ENCODE results near the gene DUSP8. TPM values are rescaled to one million over a fixed set of nuclear protein-coding genes. Genes with fewer than 3 reads are reported as not detected.
"Not testable (repeated sequence)": the region's sequence is repeated elsewhere in the genome, so short reads cannot be mapped to it uniquely, and the experiment has no call there.

DUSP8 gene
- total RNA-seq, 1 experiment from 2014 or later, result 10.2 TPM

- H2AFZ ChIP-seq (ENCODE audit: low read depth, low read length, poor library complexity, severe bottlenecking); H3K4me2 ChIP-seq (ENCODE audit: low read length); DNase-seq (ENCODE audit: low read depth, low spot score); H3K9ac ChIP-seq (ENCODE audit: low read length); H3K9me3 ChIP-seq (ENCODE audit: control insufficient read depth in 1 of 2, insufficient read depth in 1 of 2, low read depth in 1 of 2, low read length in 2 of 2); H3K79me2 ChIP-seq (ENCODE audit: insufficient read depth, low read length); ATAC-seq; H3K4me3 ChIP-seq (replicated peaks in 1 of 2; ENCODE audit: low read depth in 1 of 2, low read length in 2 of 2); POLR2A ChIA-PET; H3K27me3 ChIP-seq (ENCODE audit: insufficient read depth, low read length); H3K9me2 ChIP-seq (ENCODE audit: insufficient read depth); H4K20me1 ChIP-seq (ENCODE audit: insufficient read depth); BruUV-seq (replicated peaks); H3K36me3 ChIP-seq (ENCODE audit: control insufficient read depth in 1 of 2, insufficient read depth in 2 of 2, low read length in 2 of 2); H3K27ac ChIP-seq (ENCODE audit: low read depth, low read length): not testable (repeated sequence)
- CTCF ChIA-PET, result interaction anchor here (1.5 to 5.2 kb wide), 3 partner anchors 17 to 28 kb away, joined by 5 to 133 read pairs (median 19); no protein-coding TSS in a partner anchor
- RAD21 ChIA-PET (ENCODE audit: low non-redundant PET in 1 of 2, low total read pairs in 2 of 2, uncharacterized antibody in 2 of 2, unreplicated experiment in 2 of 2), result interaction anchor here in 1 of 2 experiments (0.9 kb wide), 1 partner anchor 20 kb away, joined by 3 read pairs; no protein-coding TSS in a partner anchor
- peaks cover 14 to 26% of the 10 kb centered on the region in 2 experiments; a peak in 3 of 4 replicates for H3K4me1 ChIP-seq (ENCODE audit: control insufficient read depth in 1 of 2, insufficient read depth in 2 of 2, low read length in 2 of 2)
- intact Hi-C loops (cut with micrococcal nuclease), result loop anchor here (2.0 kb wide), 1 partner anchor 21 kb away; no protein-coding TSS in a partner anchor
Observed at GRCh38 chr11:1575756-1576155, 3.7 kb upstream of the DUSP8 start.

GRCh38 chr11:1574933-1575242 is 2.8 kb upstream of the DUSP8 start:
- no peak overlapping the region for H3K9ac ChIP-seq (ENCODE audit: low read length)
- CTCF ChIA-PET, result interaction anchor here (0.6 to 5.2 kb wide), 11 partner anchors 10 to 65 kb away, joined by 3 to 133 read pairs (median 6); no protein-coding TSS in a partner anchor

More at GRCh38 chr11:1574933-1575242, 2.8 kb upstream of the DUSP8 start:
- TF ChIP-seq ELF1 (IDR thresholded peaks at IDR 0.05; ENCODE audit: borderline replicate concordance, low read depth) (no peak), CEBPB (IDR thresholded peaks at IDR 0.05; ENCODE audit: low read depth) (no peak), FOSL1 (IDR thresholded peaks at IDR 0.05; ENCODE audit: low read depth) (no peak), POLR2A (IDR thresholded peaks at IDR 0.05; ENCODE audit: borderline replicate concordance, extremely low read depth, insufficient read depth, insufficient read length) (no peak), MAX (IDR thresholded peaks at IDR 0.05) (no peak), SP1 (IDR thresholded peaks at IDR 0.05; ENCODE audit: low read depth) (no peak), SRF (IDR thresholded peaks at IDR 0.05; ENCODE audit: low read depth) (no peak), YY1 (IDR thresholded peaks at IDR 0.05; ENCODE audit: extremely low read depth, insufficient replicate concordance, low read depth, low read length) (no peak), JUND (IDR thresholded peaks at IDR 0.05) (no peak), ZFX (IDR thresholded peaks at IDR 0.05) (no peak), SIN3A (IDR thresholded peaks at IDR 0.05; ENCODE audit: low read depth) (no peak), RAD21 (IDR thresholded peaks at IDR 0.05; ENCODE audit: low read depth) (no peak), EGR1 (IDR thresholded peaks at IDR 0.05; ENCODE audit: low read depth) (no peak), POLR2AphosphoS5 (IDR thresholded peaks at IDR 0.05; ENCODE audit: low read depth, low read length) (no peak), ZNF274 (IDR thresholded peaks at IDR 0.05; ENCODE audit: low read depth, low read length) (no peak)
- TF ChIP-seq, protein P1, sequence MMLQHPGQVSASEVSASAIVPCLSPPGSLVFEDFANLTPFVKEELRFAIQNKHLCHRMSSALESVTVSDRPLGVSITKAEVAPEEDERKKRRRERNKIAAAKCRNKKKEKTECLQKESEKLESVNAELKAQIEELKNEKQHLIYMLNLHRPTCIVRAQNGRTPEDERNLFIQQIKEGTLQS (IDR thresholded peaks at IDR 0.05), result no peak
- TF ChIP-seq, protein P2, sequence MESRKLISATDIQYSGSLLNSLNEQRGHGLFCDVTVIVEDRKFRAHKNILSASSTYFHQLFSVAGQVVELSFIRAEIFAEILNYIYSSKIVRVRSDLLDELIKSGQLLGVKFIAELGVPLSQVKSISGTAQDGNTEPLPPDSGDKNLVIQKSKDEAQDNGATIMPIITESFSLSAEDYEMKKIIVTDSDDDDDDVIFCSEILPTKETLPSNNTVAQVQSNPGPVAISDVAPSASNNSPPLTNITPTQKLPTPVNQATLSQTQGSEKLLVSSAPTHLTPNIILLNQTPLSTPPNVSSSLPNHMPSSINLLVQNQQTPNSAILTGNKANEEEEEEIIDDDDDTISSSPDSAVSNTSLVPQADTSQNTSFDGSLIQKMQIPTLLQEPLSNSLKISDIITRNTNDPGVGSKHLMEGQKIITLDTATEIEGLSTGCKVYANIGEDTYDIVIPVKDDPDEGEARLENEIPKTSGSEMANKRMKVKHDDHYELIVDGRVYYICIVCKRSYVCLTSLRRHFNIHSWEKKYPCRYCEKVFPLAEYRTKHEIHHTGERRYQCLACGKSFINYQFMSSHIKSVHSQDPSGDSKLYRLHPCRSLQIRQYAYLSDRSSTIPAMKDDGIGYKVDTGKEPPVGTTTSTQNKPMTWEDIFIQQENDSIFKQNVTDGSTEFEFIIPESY (IDR thresholded peaks at IDR 0.05; ENCODE audit: extremely low read depth, insufficient replicate concordance, low read length), result no peak
- TF ChIP-seq, protein P3, sequence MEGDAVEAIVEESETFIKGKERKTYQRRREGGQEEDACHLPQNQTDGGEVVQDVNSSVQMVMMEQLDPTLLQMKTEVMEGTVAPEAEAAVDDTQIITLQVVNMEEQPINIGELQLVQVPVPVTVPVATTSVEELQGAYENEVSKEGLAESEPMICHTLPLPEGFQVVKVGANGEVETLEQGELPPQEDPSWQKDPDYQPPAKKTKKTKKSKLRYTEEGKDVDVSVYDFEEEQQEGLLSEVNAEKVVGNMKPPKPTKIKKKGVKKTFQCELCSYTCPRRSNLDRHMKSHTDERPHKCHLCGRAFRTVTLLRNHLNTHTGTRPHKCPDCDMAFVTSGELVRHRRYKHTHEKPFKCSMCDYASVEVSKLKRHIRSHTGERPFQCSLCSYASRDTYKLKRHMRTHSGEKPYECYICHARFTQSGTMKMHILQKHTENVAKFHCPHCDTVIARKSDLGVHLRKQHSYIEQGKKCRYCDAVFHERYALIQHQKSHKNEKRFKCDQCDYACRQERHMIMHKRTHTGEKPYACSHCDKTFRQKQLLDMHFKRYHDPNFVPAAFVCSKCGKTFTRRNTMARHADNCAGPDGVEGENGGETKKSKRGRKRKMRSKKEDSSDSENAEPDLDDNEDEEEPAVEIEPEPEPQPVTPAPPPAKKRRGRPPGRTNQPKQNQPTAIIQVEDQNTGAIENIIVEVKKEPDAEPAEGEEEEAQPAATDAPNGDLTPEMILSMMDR (IDR thresholded peaks at IDR 0.05 in 2 of 3, conservative IDR thresholded peaks at IDR 0.05 in 1 of 3; ENCODE audit: borderline replicate concordance in 1 of 3, insufficient read depth in 1 of 3, low read depth in 2 of 3, low read length in 2 of 3), result no peak
- BruUV-seq (replicated peaks), result no TSS peak
- ATAC-seq (no peak), DNase-seq (ENCODE audit: low read depth, low spot score) (no peak)
- no peak overlapping the region for H3K27ac ChIP-seq (ENCODE audit: low read depth, low read length)
- peaks cover 3% of the 10 kb centered on the region; the same call in 1 of the 2 replicates for H3K79me2 ChIP-seq (ENCODE audit: insufficient read depth, low read length)
- ChIA-PET POLR2A (interaction anchor here (0.8 to 2.5 kb wide), 8 partner anchors 14 to 224 kb away, joined by 3 to 18 read pairs (median 5); no protein-coding TSS in a partner anchor), RAD21 (ENCODE audit: low non-redundant PET in 1 of 2, low total read pairs in 2 of 2, uncharacterized antibody in 2 of 2, unreplicated experiment in 2 of 2) (interaction anchor here (1.4 to 2.6 kb wide), 3 partner anchors 28 to 78 kb away, joined by 4 to 22 read pairs (median 22); no protein-coding TSS in a partner anchor)
- H3K27me3 ChIP-seq (ENCODE audit: insufficient read depth, low read length), result no peaks in the 10 kb centered on the region
- no peaks in the 10 kb centered on the region for H4K20me1 ChIP-seq (ENCODE audit: insufficient read depth)
- no peak overlapping the region for H2AFZ ChIP-seq (ENCODE audit: low read depth, low read length, poor library complexity, severe bottlenecking)
- no peaks in the 10 kb centered on the region for H3K9me2 ChIP-seq (ENCODE audit: insufficient read depth)
- peak overlapping the region; percentile 94 for H3K4me2 ChIP-seq (ENCODE audit: low read length)
- no peaks in the 10 kb centered on the region for H3K36me3 ChIP-seq (ENCODE audit: control insufficient read depth in 1 of 2, insufficient read depth in 2 of 2, low read length in 2 of 2)
- no peak overlapping the region for H3K4me3 ChIP-seq (replicated peaks in 1 of 2; ENCODE audit: low read depth in 1 of 2, low read length in 2 of 2)
- peaks cover 16 to 29% of the 10 kb centered on the region in 2 experiments; a peak in 3 of 4 replicates for H3K4me1 ChIP-seq (ENCODE audit: control insufficient read depth in 1 of 2, insufficient read depth in 2 of 2, low read length in 2 of 2)
- H3K9me3 ChIP-seq (ENCODE audit: control insufficient read depth in 1 of 2, insufficient read depth in 1 of 2, low read depth in 1 of 2, low read length in 2 of 2), result peaks cover 0 to 7% of the 10 kb centered on the region in 2 experiments; a peak in 2 of 4 replicates
- intact Hi-C loops (cut with micrococcal nuclease), result loop anchor here (1.0 to 2.0 kb wide), 2 partner anchors 20 to 29 kb away; no protein-coding TSS in a partner anchor

All from HCT116 (cell line).